Calu3 (cell line): ENCODE measurements around the gene GZMA. TPM values are rescaled to one million over a fixed set of nuclear protein-coding genes. Genes with fewer than 3 reads are reported as not detected.
"Not testable (repeated sequence)": the region's sequence is repeated elsewhere in the genome, so short reads cannot be mapped to it uniquely, and the experiment has no call there.

Experiments
- BruUV-seq: library from RNA; stranded (reverse); fragments of 400-500 nt; replicated peaks from 2 replicates; lab custom pipeline; 2021; lab: Mats Ljungman, UMichigan
- CTCF ChIA-PET: fragments of 300-600 bp; sonication (Branson Sonifier 250); formaldehyde crosslinking; loops from one replicate; lab custom pipeline; 2022; ENCODE audit warnings: antibody characterized with exemption; lab: Charles Lee
- DNase-seq: peaks from one replicate; pipeline ENCODE4 v3.0.0; 2022
- H3K27ac Mint-ChIP-seq: one replicate; pipeline ENCODE4 v1.8.0; 2022; ENCODE audit warnings: mixed read lengths; ENCODE audit not compliant: unreplicated experiment
- H3K27me3 Mint-ChIP-seq: one replicate; pipeline ENCODE4 v1.8.0; 2022; ENCODE audit warnings: mixed read lengths; ENCODE audit not compliant: unreplicated experiment
- H3K36me3 Mint-ChIP-seq: one replicate; pipeline ENCODE4 v1.8.0; 2022; ENCODE audit warnings: mild to moderate bottlenecking, moderate library complexity, mixed read lengths; ENCODE audit not compliant: insufficient read depth, unreplicated experiment
- H3K4me1 Mint-ChIP-seq: one replicate; pipeline ENCODE4 v1.8.0; 2022; ENCODE audit warnings: mild to moderate bottlenecking, low read depth, mixed read lengths; ENCODE audit not compliant: unreplicated experiment
- H3K4me3 Mint-ChIP-seq: one replicate; pipeline ENCODE4 v1.8.0; 2022; ENCODE audit warnings: mild to moderate bottlenecking, low read depth, moderate library complexity, mixed read lengths; ENCODE audit not compliant: unreplicated experiment
- H3K9me3 Mint-ChIP-seq: one replicate; pipeline ENCODE4 v1.8.0; 2022; ENCODE audit warnings: low read depth, mixed read lengths; ENCODE audit not compliant: unreplicated experiment
- CTCF ChIP-seq: fragments of 200-600 bp; IDR thresholded peaks from one replicate; pipeline ENCODE4 v1.8.0; 2022; ENCODE audit warnings: antibody characterized with exemption; ENCODE audit not compliant: unreplicated experiment
- intact Hi-C: fragments of 100-400 bp; cut with micrococcal nuclease; formaldehyde crosslinking; loops from one replicate; pipeline ENCODE4 v1.10.0; 2022; ENCODE audit not compliant: unreplicated experiment
- total RNA-seq: library from RNA; stranded (reverse); gene quantifications from 2 replicates; pipeline ENCODE4 v1.2.3, GENCODE V29; 2022

Gene GZMA
- total RNA-seq, 1 experiment from 2014 or later: not detected

DNA sequence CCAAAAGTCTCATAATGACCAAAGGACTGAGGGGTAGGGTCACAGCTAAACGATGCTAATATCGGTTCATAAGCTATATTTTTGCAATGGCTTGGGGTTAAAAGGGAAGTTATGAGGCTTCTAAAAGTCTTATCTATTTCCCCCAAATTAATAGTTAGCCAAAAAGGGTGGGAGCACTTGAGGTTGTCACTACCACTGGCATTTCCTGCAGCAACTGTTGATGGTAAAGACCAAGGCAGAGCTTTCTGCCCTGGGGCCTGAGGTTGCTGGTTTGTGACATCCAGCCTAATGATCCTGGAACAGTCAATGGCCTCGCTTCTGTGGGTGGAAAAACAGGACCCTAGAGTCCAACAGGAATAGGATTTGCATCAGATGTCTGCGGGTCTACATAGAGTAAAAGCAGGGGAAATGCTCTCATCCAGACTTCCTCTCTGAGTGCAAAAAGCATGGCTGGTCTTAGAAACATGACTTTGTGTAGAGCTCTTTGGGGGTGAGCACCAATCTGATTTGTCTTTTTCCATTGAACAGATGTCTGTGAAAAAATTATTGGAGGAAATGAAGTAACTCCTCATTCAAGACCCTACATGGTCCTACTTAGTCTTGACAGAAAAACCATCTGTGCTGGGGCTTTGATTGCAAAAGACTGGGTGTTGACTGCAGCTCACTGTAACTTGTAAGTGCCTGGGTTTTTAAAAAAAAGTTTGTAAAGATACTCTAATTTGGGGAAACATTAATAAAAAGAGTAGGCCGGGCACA lies 2.7 kb downstream of the GZMA start:
- H3K9me3 Mint-ChIP-seq: no peaks in the 10 kb centered on the region
- H3K27ac Mint-ChIP-seq: no peak overlapping the region
- H3K36me3 Mint-ChIP-seq: no peaks in the 10 kb centered on the region
- no peaks in the 10 kb centered on the region for H3K4me1 Mint-ChIP-seq
- H3K27me3 Mint-ChIP-seq: peaks cover 53% of the 10 kb centered on the region
- CTCF ChIA-PET: no interaction called here
- no peak for DNase-seq
- no TSS peak for BruUV-seq
- H3K4me3 Mint-ChIP-seq: no peak overlapping the region
- intact Hi-C loops: no loop called here
- TF ChIP-seq CTCF: no peak

DNA sequence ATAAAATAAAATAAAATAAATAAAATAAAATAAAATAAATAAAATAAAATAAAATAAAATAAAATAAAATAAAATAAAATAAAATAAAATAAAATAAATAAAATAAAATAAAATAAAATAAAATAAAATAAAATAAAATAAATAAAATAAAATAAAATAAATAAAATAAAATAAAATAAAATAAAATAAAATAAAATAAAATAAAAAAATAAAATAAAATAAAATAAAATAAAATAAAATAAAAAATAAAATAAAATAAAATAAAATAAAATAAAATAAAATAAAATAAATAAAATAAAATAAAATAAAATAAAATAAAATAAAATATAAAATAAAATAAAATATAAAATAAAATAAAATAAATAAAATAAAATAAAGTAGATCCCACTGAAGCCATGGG lies 3.5 kb downstream of the GZMA start:
- H3K27me3 Mint-ChIP-seq: peaks cover 51% of the 10 kb centered on the region
- DNase-seq, BruUV-seq, H3K9me3 Mint-ChIP-seq, H3K4me3 Mint-ChIP-seq, H3K27ac Mint-ChIP-seq, H3K36me3 Mint-ChIP-seq, intact Hi-C loops, H3K4me1 Mint-ChIP-seq: not testable (repeated sequence)
- CTCF ChIA-PET: interaction anchor here (0.6 kb wide), 1 partner anchor 596 kb away, joined by 4 read pairs; no protein-coding TSS in a partner anchor

DNA sequence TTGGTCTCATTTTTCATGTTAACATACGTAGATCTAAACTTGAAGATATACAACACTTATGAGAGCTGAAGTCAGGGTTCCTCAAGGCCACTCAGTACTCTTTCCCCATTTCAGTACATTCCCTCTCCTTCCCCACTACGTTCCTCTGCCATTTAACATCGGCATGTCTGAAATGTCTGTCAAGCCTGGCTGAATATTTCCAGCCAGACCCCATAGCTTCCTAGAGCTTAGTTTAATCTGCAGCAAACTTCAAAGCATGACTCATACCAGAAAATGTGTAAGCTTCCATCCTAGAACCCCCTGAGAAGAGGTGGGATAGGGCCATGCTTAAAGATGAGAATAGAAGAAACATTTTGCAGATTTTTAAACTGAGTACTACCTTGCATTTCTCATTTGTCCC lies 6.2 kb downstream of the GZMA start:
- H3K27me3 Mint-ChIP-seq: peaks cover 61% of the 10 kb centered on the region
- CTCF ChIA-PET: interaction anchor here (0.6 kb wide), 1 partner anchor 1678 kb away, joined by 3 read pairs; no protein-coding TSS in a partner anchor
- no peak overlapping the region for H3K27ac Mint-ChIP-seq
- H3K9me3 Mint-ChIP-seq: no peaks in the 10 kb centered on the region
- no peaks in the 10 kb centered on the region for H3K4me1 Mint-ChIP-seq
- H3K36me3 Mint-ChIP-seq: no peaks in the 10 kb centered on the region
- intact Hi-C loops: no loop called here
- H3K4me3 Mint-ChIP-seq: no peak overlapping the region
- no peak for DNase-seq
- no peak for TF ChIP-seq CTCF
- no TSS peak for BruUV-seq

DNA sequence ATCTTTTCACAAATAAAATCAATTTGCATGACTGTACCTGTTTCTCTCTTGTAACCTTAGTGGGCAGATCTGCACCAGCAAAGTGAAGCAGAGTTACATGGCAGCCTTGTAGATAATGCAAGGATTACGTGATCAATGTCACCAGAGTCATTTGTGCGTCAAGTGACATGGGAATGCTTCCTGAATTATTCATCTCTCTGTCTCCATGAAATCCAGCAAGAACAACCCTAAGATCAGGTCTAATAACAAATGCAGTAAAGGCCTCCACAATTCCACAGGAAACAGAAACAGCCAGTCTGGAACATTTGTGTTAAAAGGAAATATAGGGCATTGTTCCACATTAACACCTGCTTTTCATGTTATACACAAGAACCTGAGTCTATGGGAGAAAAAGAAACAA lies 7.8 kb downstream of the GZMA start:
- H3K4me3 Mint-ChIP-seq: no peak overlapping the region
- H3K36me3 Mint-ChIP-seq: no peaks in the 10 kb centered on the region
- DNase-seq: no peak
- no peak overlapping the region for H3K27ac Mint-ChIP-seq
- intact Hi-C loops: no loop called here
- CTCF ChIA-PET: no interaction called here
- no peak for TF ChIP-seq CTCF
- no TSS peak for BruUV-seq
- peaks cover 61% of the 10 kb centered on the region for H3K27me3 Mint-ChIP-seq
- no peaks in the 10 kb centered on the region for H3K9me3 Mint-ChIP-seq
- H3K4me1 Mint-ChIP-seq: no peaks in the 10 kb centered on the region

DNA sequence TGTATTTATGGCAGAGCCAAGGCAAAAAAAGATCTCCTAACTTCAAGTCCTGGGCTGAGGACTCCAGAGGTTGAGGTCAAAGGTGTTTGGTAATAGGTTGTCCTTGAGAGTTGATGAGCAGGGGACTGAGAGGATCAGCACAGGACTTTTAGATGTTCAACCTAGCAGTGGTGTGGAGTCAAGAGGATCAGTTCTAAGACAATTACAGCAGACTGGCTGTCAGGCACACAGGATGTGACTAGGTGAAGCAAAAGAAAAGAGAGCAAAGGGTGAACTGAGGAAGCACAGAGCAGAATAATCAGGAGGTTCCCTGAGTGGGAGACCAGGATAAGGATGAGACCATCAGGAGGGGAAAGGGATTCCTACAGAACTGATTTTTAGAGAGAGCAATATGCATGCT lies 10.9 kb downstream of the GZMA start:
- intact Hi-C loops: no loop called here

More for the DNA sequence above, 10.9 kb downstream of the GZMA start:
- peaks cover 73% of the 10 kb centered on the region for H3K27me3 Mint-ChIP-seq
- CTCF ChIA-PET: no interaction called here
- no peaks in the 10 kb centered on the region for H3K4me1 Mint-ChIP-seq
- BruUV-seq: no TSS peak
- H3K27ac Mint-ChIP-seq: no peak overlapping the region
- no peaks in the 10 kb centered on the region for H3K9me3 Mint-ChIP-seq
- no peak overlapping the region for H3K4me3 Mint-ChIP-seq
- no peak for DNase-seq
- H3K36me3 Mint-ChIP-seq: no peaks in the 10 kb centered on the region
- TF ChIP-seq CTCF: no peak
